HCT116 (cell line): Measurements from ENCODE around the gene ACVR1. TPM values are rescaled to one million over a fixed set of nuclear protein-coding genes. Genes with fewer than 3 reads are reported as not detected.

Experiments
- ATAC-seq: fragments of 200-7000 bp; cut with Tn5 transposase; 2 replicates; pipeline ENCODE4 v1.9.1; 2020; ENCODE audit warnings: mild to moderate bottlenecking, moderate library complexity
- BruUV-seq: library from RNA; stranded (reverse); fragments of 400-500 nt; replicated peaks from 2 replicates; lab custom pipeline; 2021; lab: Mats Ljungman, UMichigan
- CTCF ChIA-PET: fragments of 300-600 bp; sonication (Branson Sonifier 250); formaldehyde crosslinking; loops from one replicate; lab custom pipeline; 2021; ENCODE audit warnings: antibody characterized with exemption; lab: Charles Lee
- POLR2A ChIA-PET: fragments of 300-600, 350-600 bp; sonication (Branson Sonifier 250); formaldehyde crosslinking; loops from one replicate; lab custom pipeline; 2021; ENCODE audit warnings: antibody characterized with exemption; lab: Charles Lee
- RAD21 ChIA-PET, 2 experiments: fragments of 300-600 bp; sonication (Branson Sonifier 250); formaldehyde crosslinking; loops; one replicate each; lab custom pipeline; 2023; ENCODE audit warnings: low total read pairs in 2 of 2; ENCODE audit not compliant: uncharacterized antibody in 2 of 2, unreplicated experiment in 2 of 2, low non-redundant PET in 1 of 2; lab: Charles Lee
- DNase-seq: peaks from one replicate; pipeline ENCODE4 v3.0.0-alpha.2; 2010; ENCODE audit warnings: low read depth, low spot score
- H2AFZ ChIP-seq: fragments of 200-600 bp; shearing (Covaris generic), sonication (generic); 2 replicates; pipeline ENCODE4 v1.6.1; 2017; ENCODE audit warnings: low read depth, mixed run types, mixed read lengths, antibody characterized with exemption, low read length; ENCODE audit not compliant: poor library complexity, severe bottlenecking
- H3K27ac ChIP-seq: 2 replicates; pipeline ENCODE4 v1.5.1; 2012; ENCODE audit warnings: low read depth, low read length
- H3K27me3 ChIP-seq: fragments of 200-600 bp; sonication (generic); 2 replicates; pipeline ENCODE4 v1.6.1; 2016; ENCODE audit warnings: mixed run types, low read length, mixed read lengths; ENCODE audit not compliant: insufficient read depth
- H3K36me3 ChIP-seq, 2 experiments: fragments of 200-500 bp in 1 of 2; fragments of 200-600 bp in 1 of 2; sonication (Bioruptor generic) in 1 of 2; sonication (generic) in 1 of 2; 2 replicates each; pipeline versions ENCODE4 v1.5.1 to v1.6.1; 2014 to 2016; ENCODE audit warnings: low read length in 2 of 2, inconsistent platforms in 1 of 2, mixed read lengths in 1 of 2, mixed run types in 1 of 2; ENCODE audit not compliant: insufficient read depth in 2 of 2, control insufficient read depth in 1 of 2
- H3K4me1 ChIP-seq, 2 experiments: fragments of 200-600 bp in 1 of 2; sonication (generic) in 1 of 2; 2 replicates each; pipeline versions ENCODE4 v1.5.1 to v1.6.1; 2012 to 2017; ENCODE audit warnings: low read length in 2 of 2, inconsistent platforms in 1 of 2, mild to moderate bottlenecking in 1 of 2, mixed read lengths in 1 of 2, mixed run types in 1 of 2, moderate library complexity in 1 of 2; ENCODE audit not compliant: insufficient read depth in 2 of 2, control insufficient read depth in 1 of 2
- H3K4me2 ChIP-seq: fragments of 200-600 bp; sonication (generic); 2 replicates; pipeline ENCODE4 v1.6.1; 2017; ENCODE audit warnings: mixed run types, low read length, mixed read lengths
- H3K4me3 ChIP-seq, 2 experiments: fragments of 200-600 bp in 1 of 2; sonication (generic) in 1 of 2; replicated peaks in 1 of 2; 2 replicates each; pipeline ENCODE4 v1.5.1; 2011 to 2016; ENCODE audit warnings: low read length in 2 of 2, control low read depth in 1 of 2, low read depth in 1 of 2, mild to moderate bottlenecking in 1 of 2, mixed read lengths in 1 of 2, mixed run types in 1 of 2
- H3K79me2 ChIP-seq: fragments of 200-600 bp; sonication (generic); 2 replicates; pipeline ENCODE4 v1.6.1; 2017; ENCODE audit warnings: mild to moderate bottlenecking, mixed run types, low read length, moderate library complexity, mixed read lengths; ENCODE audit not compliant: insufficient read depth
- H3K9ac ChIP-seq: fragments of 200-600 bp; sonication (generic); 2 replicates; pipeline ENCODE4 v1.6.1; 2016; ENCODE audit warnings: low read length, mixed read lengths
- H3K9me2 ChIP-seq: fragments of 200-600 bp; sonication (generic), shearing (Covaris generic); 2 replicates; pipeline ENCODE4 v1.6.1; 2017; ENCODE audit warnings: mixed run types, mild to moderate bottlenecking, moderate library complexity; ENCODE audit not compliant: insufficient read depth
- H3K9me3 ChIP-seq, 2 experiments: fragments of 200-500 bp in 1 of 2; fragments of 200-600 bp in 1 of 2; sonication (Bioruptor generic) in 1 of 2; sonication (generic) in 1 of 2; 2 replicates each; pipeline ENCODE4 v1.6.1; 2014 to 2017; ENCODE audit warnings: low read length in 2 of 2, mixed read lengths in 2 of 2, inconsistent platforms in 1 of 2, low read depth in 1 of 2, mild to moderate bottlenecking in 1 of 2, mixed run types in 1 of 2, moderate library complexity in 1 of 2; ENCODE audit not compliant: control insufficient read depth in 1 of 2, insufficient read depth in 1 of 2
- H4K20me1 ChIP-seq: fragments of 200-600 bp; sonication (generic), shearing (Covaris generic); 2 replicates; pipeline ENCODE4 v1.6.1; 2017; ENCODE audit warnings: mixed run types, mild to moderate bottlenecking, moderate library complexity; ENCODE audit not compliant: insufficient read depth
- CEBPB ChIP-seq: IDR thresholded peaks from 2 replicates; pipeline ENCODE4 v1.6.1; 2012; ENCODE audit warnings: low read depth
- EGR1 ChIP-seq: IDR thresholded peaks from 2 replicates; pipeline ENCODE4 v1.6.1; 2012; ENCODE audit warnings: low read depth
- FOSL1 ChIP-seq: IDR thresholded peaks from 2 replicates; pipeline ENCODE4 v1.6.1; 2012; ENCODE audit warnings: low read depth
- JUND ChIP-seq: IDR thresholded peaks from 2 replicates; pipeline ENCODE4 v1.6.1; 2012
- POLR2A ChIP-seq: IDR thresholded peaks from 2 replicates; pipeline ENCODE4 v1.7.0; 2011; ENCODE audit warnings: borderline replicate concordance; ENCODE audit not compliant: insufficient read depth, insufficient read length; ENCODE audit errors: extremely low read depth
- POLR2AphosphoS5 ChIP-seq: IDR thresholded peaks from 2 replicates; pipeline ENCODE4 v1.6.1; 2011; ENCODE audit warnings: mild to moderate bottlenecking, low read depth, low read length, moderate library complexity
- RAD21 ChIP-seq: IDR thresholded peaks from 2 replicates; pipeline ENCODE4 v1.6.1; 2012; ENCODE audit warnings: low read depth, mild to moderate bottlenecking
- SIN3A ChIP-seq: IDR thresholded peaks from 2 replicates; pipeline ENCODE4 v1.6.1; 2012; ENCODE audit warnings: low read depth
- TCF7L2 ChIP-seq: IDR thresholded peaks from 2 replicates; pipeline ENCODE4 v1.7.0; 2011; ENCODE audit warnings: borderline replicate concordance, inconsistent platforms; ENCODE audit not compliant: insufficient read depth, insufficient read length; ENCODE audit errors: extremely low read depth
- ZFX ChIP-seq: fragments of 450-650 bp; IDR thresholded peaks from 2 replicates; pipeline ENCODE4 v1.6.1; 2017
- ZNF274 ChIP-seq: fragments of 200-500 bp; sonication (Bioruptor generic); IDR thresholded peaks from 2 replicates; pipeline ENCODE4 v1.6.1; 2014; ENCODE audit warnings: mild to moderate bottlenecking, low read depth, low read length, inconsistent platforms
- intact Hi-C: fragments of 100-400 bp; cut with micrococcal nuclease; formaldehyde crosslinking; loops from 2 replicates; pipeline ENCODE4 v1.10.0; 2022
- total RNA-seq: library from RNA; stranded (reverse); gene quantifications from one replicate; pipeline ENCODE4 v1.2.1, GENCODE V29; 2021; ENCODE audit not compliant: unreplicated experiment

ACVR1 gene
- total RNA-seq, 1 experiment from 2014 or later: 16.9 TPM

- H4K20me1 ChIP-seq: no peaks in the 10 kb centered on the region
- no peak overlapping the region for H3K27ac ChIP-seq
- peaks cover 4 to 5% of the 10 kb centered on the region in 2 experiments; a peak in 1 of 4 replicates for H3K36me3 ChIP-seq
- no peak for ATAC-seq
- BruUV-seq: no TSS peak
- H3K4me3 ChIP-seq: no peak overlapping the region
- DNase-seq: no peak
- H3K4me2 ChIP-seq: no peak overlapping the region
- POLR2A ChIA-PET: no interaction called here
- H3K79me2 ChIP-seq: no peaks in the 10 kb centered on the region
- no peaks in the 10 kb centered on the region for H3K9me2 ChIP-seq
- CTCF ChIA-PET: interaction anchor here (1.5 kb wide), 1 partner anchor 133 kb away, joined by 3 read pairs; the partner anchor contains the start of gene ACVR1C
- H2AFZ ChIP-seq: no peak overlapping the region
- H3K27me3 ChIP-seq: no peaks in the 10 kb centered on the region
- RAD21 ChIA-PET: no interaction called here
- no peak overlapping the region for H3K9ac ChIP-seq
- H3K4me1 ChIP-seq: no peaks in the 10 kb centered on the region
- TF ChIP-seq ZFX: no peak
- no peak for TF ChIP-seq FOSL1
- TF ChIP-seq SIN3A: no peak
- no peak for TF ChIP-seq TCF7L2
- no peak for TF ChIP-seq JUND
- TF ChIP-seq CEBPB: no peak
- TF ChIP-seq ZNF274: no peak
- TF ChIP-seq EGR1: no peak
- TF ChIP-seq POLR2A: no peak
- no peak for TF ChIP-seq POLR2AphosphoS5
- TF ChIP-seq, all 23 proteins: peak for 0
- no peaks in the 10 kb centered on the region for H3K9me3 ChIP-seq
- intact Hi-C loops: no loop called here
Measured at GRCh38 chr2:157761520-157761919, 114.6 kb downstream of the ACVR1 start.

- Histone ChIP-seq H2AFZ (no peak overlapping the region), H3K79me2 (no peaks in the 10 kb centered on the region), H3K9ac (no peak overlapping the region), H3K9me2 (no peaks in the 10 kb centered on the region), H3K9me3 (no peaks in the 10 kb centered on the region), H3K27me3 (no peaks in the 10 kb centered on the region), H3K4me3 (no peak overlapping the region), H3K27ac (no peak overlapping the region), H3K36me3 (peaks cover 4 to 5% of the 10 kb centered on the region in 2 experiments; a peak in 1 of 4 replicates), H3K4me2 (no peak overlapping the region), H3K4me1 (no peaks in the 10 kb centered on the region), H4K20me1 (no peaks in the 10 kb centered on the region)
- POLR2A ChIA-PET: no interaction called here
- RAD21 ChIA-PET: no interaction called here
- TF ChIP-seq RAD21 (peak; percentile 15; the same call in 1 of the 2 replicates), POLR2A (no peak)
- ATAC-seq: no peak
- CTCF ChIA-PET: no interaction called here
- BruUV-seq: no TSS peak
- intact Hi-C loops: no loop called here
- DNase-seq: no peak
Measured at GRCh38 chr2:157760949-157761348, 115.2 kb downstream of the ACVR1 start.
